Smooth muscle cell (in vitro differentiated cells): Measurements from ENCODE around the gene PCP2. TPM values are rescaled to one million over a fixed set of nuclear protein-coding genes. Genes with fewer than 3 reads are reported as not detected.

Source experiments
- DNase-seq: peaks from one replicate; lab custom pipeline; 2025; ENCODE audit not compliant: unreplicated experiment; lab: John Stamatoyannopoulos, UW
- H2AFZ ChIP-seq: fragments of 200-600 bp; sonication (generic); 2 replicates; pipeline ENCODE4 v1.6.0; 2016; ENCODE audit warnings: antibody characterized with exemption, low read depth, mild to moderate bottlenecking
- H3F3A ChIP-seq: fragments of 200-600 bp; sonication (generic); 2 replicates; pipeline ENCODE4 v1.6.0; 2017; ENCODE audit warnings: antibody characterized with exemption, low read depth
- H3K27ac ChIP-seq: fragments of 200-600 bp; sonication (generic); 2 replicates; pipeline ENCODE4 v1.5.1; 2016; ENCODE audit warnings: low read depth, mild to moderate bottlenecking
- H3K27me3 ChIP-seq: fragments of 200-600 bp; sonication (generic); 2 replicates; pipeline ENCODE4 v1.6.1; 2016; ENCODE audit warnings: low read depth, mild to moderate bottlenecking
- H3K36me3 ChIP-seq: fragments of 200-600 bp; sonication (generic); 2 replicates; pipeline ENCODE4 v1.5.1; 2016; ENCODE audit warnings: low read depth
- H3K4me1 ChIP-seq: fragments of 200-600 bp; sonication (generic); 2 replicates; pipeline ENCODE4 v1.5.1; 2016; ENCODE audit warnings: low read depth
- H3K4me2 ChIP-seq: fragments of 200-600 bp; sonication (generic); 2 replicates; pipeline ENCODE4 v1.6.0; 2016; ENCODE audit warnings: mild to moderate bottlenecking
- H3K4me3 ChIP-seq: fragments of 200-600 bp; sonication (generic); 2 replicates; pipeline ENCODE4 v1.5.1; 2016; ENCODE audit warnings: mild to moderate bottlenecking
- H3K79me2 ChIP-seq: fragments of 200-600 bp; sonication (generic); 2 replicates; pipeline ENCODE4 v1.6.0; 2016; ENCODE audit warnings: low read depth, mild to moderate bottlenecking
- H3K9ac ChIP-seq: fragments of 200-600 bp; sonication (generic); 2 replicates; pipeline ENCODE4 v1.6.0; 2016; ENCODE audit warnings: low read depth
- H3K9me3 ChIP-seq: fragments of 200-600 bp; sonication (generic); replicated peaks from 2 replicates; pipeline ENCODE4 v1.5.1; 2016; ENCODE audit warnings: low read depth
- H4K20me1 ChIP-seq: fragments of 200-600 bp; sonication (generic); 2 replicates; pipeline ENCODE4 v1.6.0; 2016; ENCODE audit warnings: low read depth
- CTCF ChIP-seq: fragments of 200-600 bp; sonication (generic); IDR thresholded peaks from 2 replicates; pipeline ENCODE4 v1.5.1; 2017; ENCODE audit warnings: borderline replicate concordance, mild to moderate bottlenecking, antibody characterized with exemption; ENCODE audit not compliant: insufficient read depth, poor library complexity, severe bottlenecking
- WGBS: methylation state at CpG from one replicate; pipeline ENCODE4 v1.1.7; 2016; ENCODE audit warnings: low lambda C conversion rate; 5-methylcytosine and 5-hydroxymethylcytosine counted together
- polyA plus RNA-seq: library from polyadenylated mRNA; unstranded; fragments of >200 nt; fragmentation: Nextera tagmentation; extraction: Ambion mirVana; gene quantifications from 2 replicates; pipeline ENCODE4 v1.2.1, GENCODE V29; 2016
- total RNA-seq: library from RNA; depleted of rRNA; stranded (reverse); fragments of >200 nt; gene quantifications from 2 replicates; pipeline ENCODE4 v1.2.3, GENCODE V29; 2014

The PCP2 gene
- total and polyA plus RNA-seq, 2 experiments from 2014 or later: 0.35 TPM; not detected in 1

GRCh38 chr19:7638802-7639465, 5.4 kb upstream of the PCP2 start:
- no peak overlapping the region for H3K27ac ChIP-seq
- TF ChIP-seq CTCF: no peak
- 90% methylated on average over 12 of the region's 12 CpGs for WGBS

GRCh38 chr19:7637374-7638256, 4.1 kb upstream of the PCP2 start:
- Histone ChIP-seq H3K4me2 (peak overlapping the region; percentile 82), H3K4me1 (no peaks in the 10 kb centered on the region), H3K79me2 (no peaks in the 10 kb centered on the region), H3K27me3 (peaks cover 30% of the 10 kb centered on the region), H2AFZ (no peak overlapping the region), H3K4me3 (peak overlapping the region; percentile 58), H3K9ac (peak overlapping the region; percentile 62), H3K9me3 (no peaks in the 10 kb centered on the region), H3K27ac (no peak overlapping the region), H3F3A (no peaks in the 10 kb centered on the region), H3K36me3 (no peaks in the 10 kb centered on the region), H4K20me1 (no peaks in the 10 kb centered on the region)
- WGBS: 49% methylated on average over 29 of the region's 30 CpGs
- no peak for DNase-seq
- TF ChIP-seq CTCF: no peak

More at GRCh38 chr19:7638802-7639465, 5.4 kb upstream of the PCP2 start:
- Histone ChIP-seq H2AFZ (no peak overlapping the region), H3F3A (no peaks in the 10 kb centered on the region), H3K4me3 (no peak overlapping the region), H4K20me1 (no peaks in the 10 kb centered on the region), H3K27me3 (peaks cover 30% of the 10 kb centered on the region), H3K79me2 (no peaks in the 10 kb centered on the region), H3K4me2 (no peak overlapping the region), H3K9ac (no peak overlapping the region), H3K4me1 (no peaks in the 10 kb centered on the region), H3K9me3 (no peaks in the 10 kb centered on the region), H3K36me3 (no peaks in the 10 kb centered on the region)
- DNase-seq: no peak

GRCh38 chr19:7636691-7637373, 3.3 kb upstream of the PCP2 start, which contains the start of gene STXBP2:
Gene STXBP2, plus strand, starts transcription at chr19:7637110. Its CDS starts 40 bp downstream, at chr19:7637150.
- Histone ChIP-seq H2AFZ (no peak within 1 kb of the TSS), H4K20me1 (no peaks in the 10 kb centered on the region), H3K4me1 (no peaks in the 10 kb centered on the region), H3K9me3 (no peaks in the 10 kb centered on the region), H3F3A (no peaks in the 10 kb centered on the region), H3K36me3 (no peaks in the 10 kb centered on the region), H3K79me2 (no peaks in the 10 kb centered on the region), H3K27ac (no peak within 1 kb of the TSS), H3K4me3 (peak within 1 kb of the TSS; percentile 58), H3K27me3 (peaks cover 30% of the 10 kb centered on the region), H3K4me2 (peak within 1 kb of the TSS; percentile 82), H3K9ac (peak within 1 kb of the TSS; percentile 62)
- 27% methylated on average over 24 of the region's 61 CpGs for WGBS
- DNase-seq: no peak
- no peak for TF ChIP-seq CTCF
